IPS-NIHi7 (cell line): ENCODE measurements around the gene WNT11.

ENCODE experiments used
- DNase-seq: peaks from one replicate; pipeline ENCODE4 v3.0.0; 2012; ENCODE audit warnings: mixed read lengths; ENCODE audit errors: extremely low spot score

The WNT11 gene

DNA sequence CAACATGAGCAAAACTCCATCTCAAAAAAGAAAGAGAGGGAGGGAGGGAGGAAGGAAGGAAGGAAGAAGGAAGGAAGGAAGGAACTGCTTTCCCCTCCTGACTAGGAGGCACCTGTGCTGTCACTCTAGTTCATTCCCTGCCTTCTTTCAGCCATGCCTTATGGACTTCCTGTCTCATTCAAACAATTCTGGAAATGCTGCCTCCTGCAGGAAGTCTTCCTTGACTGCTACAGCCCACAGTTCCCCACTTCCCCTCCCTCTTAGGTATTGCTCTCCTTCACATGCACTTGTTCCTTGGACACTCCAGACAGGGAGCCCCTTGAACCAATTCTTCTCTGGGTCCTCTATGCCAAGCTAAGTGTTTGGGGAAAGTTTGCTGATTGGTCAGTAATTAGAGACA, 31.6 kb upstream of the WNT11 start:
- peak; percentile 64 for DNase-seq

- DNase-seq = no peak
Measured at GRCh38 chr11:76237000-76237649, 30.8 kb upstream of the WNT11 start.

GRCh38 chr11:76236092-76236999, 30.0 kb upstream of the WNT11 start:
- DNase-seq = peak; percentile 73

DNA sequence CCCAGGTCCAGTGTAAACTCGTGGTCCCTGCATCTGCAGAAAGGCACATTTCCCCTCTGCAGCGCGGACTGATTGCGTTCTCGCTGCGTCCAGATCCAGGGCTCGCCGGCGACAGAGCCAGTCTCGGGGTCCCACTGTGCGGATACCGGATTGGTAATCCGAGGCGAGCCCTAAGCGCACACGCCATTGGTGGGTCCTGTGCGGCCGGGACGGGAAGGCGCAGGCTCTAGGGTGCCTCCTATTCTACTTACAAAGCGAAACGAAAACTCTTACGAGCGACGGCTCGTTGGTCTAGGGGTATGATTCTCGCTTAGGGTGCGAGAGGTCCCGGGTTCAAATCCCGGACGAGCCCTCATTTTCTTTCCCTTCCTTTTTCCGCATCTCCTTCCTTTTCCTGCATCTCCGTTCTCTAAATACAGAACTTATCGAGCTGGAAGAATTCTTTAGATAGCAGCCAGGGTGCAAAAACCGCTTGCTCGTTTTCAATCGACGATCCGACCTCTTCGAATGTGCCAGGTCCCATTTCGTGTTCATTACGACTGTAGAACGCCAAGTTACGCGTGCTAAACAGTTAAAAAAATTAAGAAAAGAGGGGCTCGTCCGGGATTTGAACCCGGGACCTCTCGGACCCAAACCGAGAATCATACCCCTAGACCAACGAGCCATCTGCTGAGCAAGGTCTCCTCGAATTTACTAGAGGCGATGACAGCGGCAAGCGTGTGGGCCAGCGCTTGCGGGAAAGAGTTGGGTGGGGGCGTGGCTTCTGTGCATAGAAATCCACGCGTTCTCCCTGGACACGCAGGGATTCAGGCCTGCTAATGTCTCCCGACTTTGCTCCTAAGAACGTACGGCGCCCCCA, 29.2 kb upstream of the WNT11 start:
- peak; percentile 99 for DNase-seq

- no peak for DNase-seq
Measured at GRCh38 chr11:76234416-76235232, 28.3 kb upstream of the WNT11 start.

DNA sequence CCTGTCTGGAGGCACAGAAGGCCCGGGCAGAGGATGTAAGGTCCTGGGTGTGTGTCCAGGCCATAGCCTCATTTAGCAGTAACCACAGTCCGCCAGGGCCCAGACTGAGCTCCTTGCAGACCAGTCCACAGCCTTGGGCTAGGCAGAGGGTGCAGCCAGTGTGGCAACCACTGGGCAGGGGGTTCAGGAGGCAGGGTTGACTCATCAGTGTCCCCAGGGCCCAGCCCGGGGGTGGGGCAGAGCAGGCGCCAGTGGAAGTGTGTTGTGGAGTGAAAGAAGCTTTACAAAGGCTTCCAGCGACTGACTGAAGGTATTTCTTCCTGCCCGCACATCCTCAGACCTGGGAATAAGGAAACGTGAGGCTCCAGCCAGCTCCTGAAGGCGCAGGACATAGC, 27.7 kb upstream of the WNT11 start:
- DNase-seq = no peak

DNA sequence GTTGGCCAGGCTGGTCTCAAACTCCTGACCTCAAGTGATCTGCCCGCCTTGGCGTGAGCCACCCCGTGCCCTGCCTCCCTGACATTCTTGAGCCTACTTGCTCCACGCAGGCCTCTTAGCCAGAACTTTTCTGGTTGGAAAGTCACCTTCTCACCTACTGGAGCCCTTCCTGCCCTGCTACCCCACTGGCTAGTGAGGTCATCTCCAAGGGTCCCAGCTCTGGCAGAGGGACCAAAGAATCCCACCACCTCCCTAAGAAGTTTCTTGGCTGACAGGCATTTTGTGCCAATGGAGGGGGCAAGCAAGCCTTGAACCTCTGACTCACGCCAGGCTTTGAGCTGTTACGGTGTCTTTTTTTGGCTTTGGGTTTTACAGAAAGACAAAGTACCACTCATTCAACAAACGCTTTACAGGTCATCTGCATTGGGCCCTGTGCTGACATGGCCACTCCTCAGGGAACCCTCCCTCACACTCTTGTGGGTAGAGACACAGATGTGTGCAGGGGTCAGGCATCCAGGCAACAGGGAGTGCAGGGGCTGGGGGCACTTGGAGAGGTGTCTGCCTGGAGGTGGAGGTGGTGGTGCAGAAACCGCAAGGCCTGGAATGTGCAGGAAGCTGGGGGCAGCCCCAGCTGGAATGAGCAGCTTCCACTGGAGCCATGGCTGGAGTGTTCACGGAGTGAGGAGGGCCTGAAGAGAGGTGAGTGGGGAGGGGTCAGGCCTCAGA, 27.1 kb upstream of the WNT11 start:
- no peak for DNase-seq

GRCh38 chr11:76232026-76232665, 25.8 kb upstream of the WNT11 start:
- no peak for DNase-seq

GRCh38 chr11:76231121-76231738, 24.9 kb upstream of the WNT11 start:
- DNase-seq = no peak

DNA sequence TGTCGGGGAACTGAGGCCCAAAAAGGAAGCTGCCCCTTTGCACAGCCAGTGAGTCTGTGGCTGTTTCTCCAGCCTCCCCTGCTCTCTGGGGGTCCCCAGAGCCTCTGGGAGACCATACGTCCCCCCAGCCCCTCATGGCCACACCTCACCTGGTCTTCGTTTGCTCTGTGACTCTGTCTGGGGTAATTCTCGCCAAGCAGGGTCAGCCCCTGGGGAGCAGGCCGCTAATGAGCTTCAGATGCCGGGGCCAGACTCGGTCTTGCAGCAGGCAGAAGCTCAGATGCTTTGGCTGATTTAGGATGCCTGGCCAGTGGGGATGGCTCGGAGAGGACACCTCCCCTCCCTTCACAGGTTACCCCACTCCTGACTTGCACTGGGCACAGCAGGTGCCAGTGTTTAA, 24.1 kb upstream of the WNT11 start:
- no peak for DNase-seq

- no peak for DNase-seq
Measured at GRCh38 chr11:76229690-76230240, 23.5 kb upstream of the WNT11 start.

- no peak for DNase-seq
Measured at GRCh38 chr11:76228875-76229149, 22.5 kb upstream of the WNT11 start.

DNA sequence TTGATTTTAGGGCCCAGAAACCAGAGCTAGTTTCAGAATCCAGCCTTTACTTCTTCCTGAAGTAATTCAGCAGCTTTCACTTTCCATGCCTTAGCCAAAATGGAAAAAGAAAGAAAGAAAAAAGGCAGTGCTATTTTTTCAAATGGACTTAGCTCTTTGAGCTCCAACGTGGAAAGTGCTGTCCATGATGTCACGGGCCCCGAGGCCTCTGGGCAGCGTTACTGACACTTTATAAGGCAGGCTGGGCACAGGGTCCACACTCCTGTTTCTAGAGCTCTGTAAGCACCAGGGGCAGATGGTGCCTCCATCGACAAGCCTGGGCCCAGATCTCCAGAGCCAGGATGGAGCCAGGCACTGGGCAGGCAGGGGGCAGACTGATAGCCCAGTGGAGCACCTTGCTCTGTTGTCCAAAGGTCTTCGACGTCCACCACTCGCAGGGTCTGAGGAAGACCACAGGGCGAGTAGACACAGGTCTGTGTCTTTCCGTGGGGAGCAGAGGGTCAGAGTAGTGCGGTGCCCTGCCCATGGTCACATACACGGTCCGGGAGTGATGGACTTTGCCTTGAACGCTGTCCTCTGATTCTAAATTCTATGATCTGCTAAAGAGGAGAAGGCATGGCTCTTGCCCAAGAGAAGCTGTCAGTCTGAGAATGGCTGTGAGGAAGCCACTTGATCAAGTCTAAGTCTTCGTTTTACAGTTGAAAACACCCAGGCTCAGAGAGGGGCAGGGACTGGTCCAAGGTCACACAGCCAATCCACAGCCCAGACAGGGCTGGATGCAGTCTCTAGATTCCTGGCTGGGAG, 22.0 kb upstream of the WNT11 start:
- DNase-seq = no peak

DNA sequence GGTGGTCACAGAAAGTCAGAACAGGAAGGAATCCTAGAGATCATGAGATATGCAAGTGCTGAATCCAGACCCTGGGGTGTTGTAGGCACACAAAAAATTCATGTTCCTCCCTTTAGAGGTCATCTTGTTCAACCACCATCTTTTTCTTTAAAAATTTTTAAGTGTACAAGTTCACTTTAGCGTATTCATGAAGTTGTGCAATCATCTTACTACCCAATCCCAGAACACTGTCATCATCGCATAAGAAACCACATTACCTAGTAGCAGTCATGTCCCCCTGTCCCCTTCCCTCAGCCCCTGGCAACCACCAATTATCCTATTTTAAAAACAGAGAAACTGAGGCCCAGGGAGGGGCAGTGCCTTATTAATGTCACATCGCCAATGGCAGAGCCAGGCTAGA, 20.3 kb upstream of the WNT11 start:
- no peak for DNase-seq

GRCh38 chr11:76225122-76225611, 18.9 kb upstream of the WNT11 start:
- DNase-seq = no peak

DNA sequence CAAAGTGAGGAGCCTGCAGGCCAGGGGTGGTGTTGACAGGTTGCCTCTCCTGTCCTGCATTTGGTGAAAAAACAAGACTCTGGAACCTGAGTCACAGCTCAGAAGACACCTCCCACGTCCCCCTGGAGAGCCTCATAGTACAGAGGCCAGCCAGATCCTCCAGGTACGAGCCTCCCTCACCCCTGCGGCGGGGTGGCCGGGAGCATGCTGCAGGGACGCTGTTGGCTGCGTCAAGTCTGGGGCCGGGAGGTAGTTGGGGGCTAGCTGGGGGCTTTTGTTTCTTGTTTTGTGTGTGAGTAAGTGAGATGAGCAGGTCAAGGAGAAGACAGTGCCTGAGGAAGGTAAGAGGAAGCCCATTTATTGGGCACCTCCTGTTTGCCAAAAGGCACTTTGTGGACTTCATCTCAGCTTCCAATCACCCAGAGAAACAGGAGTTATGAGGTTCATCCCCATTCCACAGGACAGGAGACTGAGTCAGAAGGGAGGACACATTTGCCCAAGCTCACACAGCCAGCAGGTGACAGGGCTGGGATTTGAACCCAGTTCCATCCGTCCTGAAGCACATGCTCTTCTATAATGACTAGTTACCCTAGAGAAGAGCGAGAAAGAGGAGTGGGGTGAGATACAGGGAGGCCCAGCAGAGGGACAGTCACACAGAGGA, 18.3 kb upstream of the WNT11 start:
- DNase-seq = no peak

DNA sequence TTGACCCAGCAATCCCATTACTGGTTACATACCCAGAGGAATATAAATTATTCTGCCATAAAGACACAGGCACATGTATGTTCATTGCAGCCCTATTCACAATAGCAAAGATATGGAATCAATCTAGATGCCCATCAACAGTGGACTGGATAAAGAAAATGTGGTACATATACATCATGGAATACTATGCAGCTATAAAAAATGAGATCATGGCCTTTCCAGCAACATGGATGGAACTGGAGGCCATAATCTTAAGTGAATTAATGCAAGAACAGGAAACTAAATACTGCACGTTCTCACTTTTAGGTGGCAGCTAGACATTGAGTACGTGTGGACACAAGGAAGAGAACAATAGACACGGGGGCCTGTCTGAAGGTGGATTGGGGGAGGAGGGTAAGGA, 15.1 kb upstream of the WNT11 start:
- DNase-seq = no peak

GRCh38 chr11:76219243-76219642, 12.9 kb upstream of the WNT11 start:
- no peak for DNase-seq
